IPS-18a (cell line): ENCODE results near the gene MYH7.

Experiments used
- H3K27ac ChIP-seq: one replicate; pipeline ENCODE4 v1.5.1; 2013; ENCODE audit warnings: low read length
- H3K27me3 ChIP-seq: one replicate; pipeline ENCODE4 v1.6.1; 2013; ENCODE audit warnings: mild to moderate bottlenecking, low read length; ENCODE audit not compliant: control insufficient read depth, insufficient read depth
- H3K36me3 ChIP-seq: one replicate; pipeline ENCODE4 v1.6.1; 2013; ENCODE audit warnings: low read depth, low read length; ENCODE audit not compliant: control insufficient read depth
- H3K4me1 ChIP-seq: one replicate; pipeline ENCODE4 v1.6.1; 2013; ENCODE audit warnings: low read depth, low read length; ENCODE audit not compliant: control insufficient read depth
- H3K4me3 ChIP-seq: one replicate; pipeline ENCODE4 v1.5.1; 2013; ENCODE audit warnings: low read length
- H3K9ac ChIP-seq: one replicate; pipeline ENCODE4 v1.6.1; 2013; ENCODE audit warnings: mild to moderate bottlenecking, low read length, moderate library complexity
- H3K9me3 ChIP-seq: one replicate; pipeline ENCODE4 v1.6.1; 2013; ENCODE audit warnings: low read depth, low read length; ENCODE audit not compliant: control insufficient read depth

Gene MYH7

DNA sequence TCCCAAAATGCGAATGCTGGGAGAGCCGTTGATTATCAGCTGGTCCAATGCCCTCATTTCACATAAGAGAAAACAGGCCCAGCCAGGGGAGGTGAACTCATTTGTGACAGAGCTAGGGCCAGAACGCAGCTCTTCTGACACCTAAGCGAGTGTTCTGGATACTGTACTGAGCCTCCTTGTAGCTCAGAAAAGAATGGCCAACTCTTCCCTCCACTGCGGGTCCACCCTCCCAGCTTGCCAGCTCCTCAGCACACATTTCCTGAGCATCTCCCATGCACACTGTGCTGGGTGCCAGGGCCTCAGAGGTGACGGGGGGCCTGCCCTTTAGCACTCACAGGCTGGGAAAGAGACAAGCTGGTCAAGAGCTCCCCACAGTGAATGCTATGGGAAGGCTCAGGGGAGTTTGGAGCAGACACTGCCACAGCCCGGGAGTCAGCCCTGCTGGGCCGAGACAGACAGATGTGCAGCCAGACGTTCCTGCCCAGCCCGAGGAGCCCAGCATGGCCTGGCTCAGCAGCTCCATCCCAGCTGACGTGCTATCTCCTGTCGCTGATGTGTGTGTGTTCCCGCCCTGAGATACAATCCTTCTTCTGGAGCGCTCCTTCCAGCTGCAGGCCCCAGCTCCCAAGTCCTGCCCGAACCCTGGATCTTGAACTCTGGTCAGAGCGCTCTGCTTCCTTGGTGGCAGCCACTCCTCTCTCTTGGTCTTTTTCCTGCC, 55.1 kb downstream of the MYH7 start:
- Histone ChIP-seq H3K36me3 (no peaks in the 10 kb centered on the region), H3K27ac (no peak overlapping the region), H3K9me3 (no peaks in the 10 kb centered on the region), H3K27me3 (peaks cover 8% of the 10 kb centered on the region), H3K4me3 (no peak overlapping the region), H3K4me1 (peaks cover 4% of the 10 kb centered on the region), H3K9ac (no peak overlapping the region)

- Histone ChIP-seq H3K4me3 (no peak overlapping the region), H3K4me1 (peaks cover 4% of the 10 kb centered on the region), H3K9ac (no peak overlapping the region), H3K9me3 (no peaks in the 10 kb centered on the region), H3K27me3 (peaks cover 8% of the 10 kb centered on the region), H3K27ac (no peak overlapping the region), H3K36me3 (no peaks in the 10 kb centered on the region)
Measured at GRCh38 chr14:23379366-23380196, 55.9 kb downstream of the MYH7 start.

DNA sequence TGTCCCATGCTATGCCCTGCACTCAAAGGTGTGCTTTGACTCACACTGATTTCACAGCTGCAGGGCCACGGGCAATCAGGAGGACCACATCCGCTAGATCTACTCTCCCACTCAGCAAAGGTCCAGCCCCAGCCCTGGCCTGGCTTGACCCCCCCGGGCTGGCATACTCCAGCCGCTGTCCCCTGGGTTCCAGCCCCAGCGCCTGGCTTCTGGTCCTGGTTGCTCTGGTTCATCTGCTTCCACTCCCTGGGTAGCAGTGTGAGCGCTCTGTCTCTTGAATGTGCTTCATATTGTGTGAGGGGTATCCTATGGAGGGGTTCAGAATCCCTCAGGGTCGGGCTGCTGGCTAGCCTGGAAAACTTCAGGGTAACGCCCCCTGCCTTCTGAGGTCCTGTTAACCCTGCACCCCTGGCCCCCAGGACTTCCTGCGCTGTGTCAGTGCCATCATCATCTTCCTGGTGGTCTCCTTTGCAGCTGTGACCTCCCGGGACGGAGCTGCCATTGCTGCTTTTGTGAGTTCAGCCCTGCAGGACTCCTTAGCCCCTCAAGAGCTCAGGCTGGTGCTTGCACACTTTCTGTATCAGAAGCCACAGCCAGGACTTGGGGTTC, 56.7 kb downstream of the MYH7 start:
- Histone ChIP-seq H3K27me3 (peaks cover 8% of the 10 kb centered on the region), H3K4me1 (peaks cover 4% of the 10 kb centered on the region)

GRCh38 chr14:23377573-23378563, 57.6 kb downstream of the MYH7 start:
- H3K4me3 ChIP-seq = no peak overlapping the region
- H3K4me1 ChIP-seq = peaks cover 4% of the 10 kb centered on the region
- peaks cover 8% of the 10 kb centered on the region for H3K27me3 ChIP-seq
- H3K27ac ChIP-seq = no peak overlapping the region
- no peaks in the 10 kb centered on the region for H3K9me3 ChIP-seq
- H3K36me3 ChIP-seq = no peaks in the 10 kb centered on the region
- no peak overlapping the region for H3K9ac ChIP-seq

More for the DNA sequence above, 56.7 kb downstream of the MYH7 start:
- Histone ChIP-seq H3K9me3 (no peaks in the 10 kb centered on the region), H3K4me3 (no peak overlapping the region), H3K27ac (no peak overlapping the region), H3K36me3 (no peaks in the 10 kb centered on the region), H3K9ac (no peak overlapping the region)

- H3K27me3 ChIP-seq = peaks cover 8% of the 10 kb centered on the region
- no peaks in the 10 kb centered on the region for H3K36me3 ChIP-seq
- H3K4me1 ChIP-seq = peaks cover 4% of the 10 kb centered on the region
- no peaks in the 10 kb centered on the region for H3K9me3 ChIP-seq
- no peak overlapping the region for H3K9ac ChIP-seq
- H3K4me3 ChIP-seq = no peak overlapping the region
- no peak overlapping the region for H3K27ac ChIP-seq
Measured at GRCh38 chr14:23377198-23377550, 58.3 kb downstream of the MYH7 start.

DNA sequence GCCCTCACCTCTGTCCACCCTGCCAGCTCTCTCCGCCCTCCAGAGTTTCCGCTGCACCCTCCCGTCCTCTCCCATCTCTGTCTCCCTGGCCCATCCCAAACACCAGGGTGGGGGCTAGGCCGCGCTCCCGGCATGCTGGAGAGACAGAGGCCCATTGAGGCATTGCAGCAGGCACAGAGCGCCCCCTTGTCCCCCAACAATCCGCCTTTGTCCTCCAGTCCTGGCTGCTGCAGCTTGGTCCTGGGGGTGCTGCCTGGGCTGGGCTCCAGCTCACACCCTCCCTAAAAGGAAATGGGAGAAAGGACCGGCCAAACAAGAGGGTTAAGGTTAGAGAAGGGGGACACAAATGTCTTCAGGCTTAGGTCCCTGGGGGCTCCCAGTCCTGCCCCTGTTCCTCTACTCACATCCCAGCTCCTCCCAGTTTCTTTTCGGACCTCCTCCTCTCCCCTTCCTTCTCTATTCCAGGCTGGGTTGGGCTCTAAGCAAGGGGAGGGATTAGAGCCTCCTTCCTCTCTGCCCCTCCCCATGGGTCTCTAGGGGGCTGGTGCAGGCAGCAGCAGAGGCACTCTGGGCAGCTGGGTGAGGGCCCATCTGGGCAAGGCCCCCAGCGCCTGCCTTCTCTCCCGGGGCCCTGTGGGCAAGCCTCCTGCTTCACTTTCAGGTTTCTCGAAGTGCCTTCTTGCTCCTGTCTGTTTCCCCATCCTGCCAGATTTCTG, 58.8 kb downstream of the MYH7 start, which contains the start of gene CMTM5:
Gene CMTM5 (plus strand): TSS at position 565 of the 716 bp plus-strand sequence. CDS start 206 bp downstream, outside the sequence.
- Histone ChIP-seq H3K9me3 (no peaks in the 10 kb centered on the region), H3K36me3 (no peaks in the 10 kb centered on the region), H3K27me3 (peaks cover 8% of the 10 kb centered on the region), H3K4me3 (peak within 1 kb of the TSS; percentile 28), H3K9ac (no peak within 1 kb of the TSS), H3K4me1 (peaks cover 4% of the 10 kb centered on the region), H3K27ac (no peak within 1 kb of the TSS)

- Histone ChIP-seq H3K9me3 (no peaks in the 10 kb centered on the region), H3K36me3 (no peaks in the 10 kb centered on the region), H3K9ac (no peak overlapping the region), H3K27ac (no peak overlapping the region), H3K4me3 (no peak overlapping the region), H3K4me1 (peaks cover 4% of the 10 kb centered on the region), H3K27me3 (peaks cover 8% of the 10 kb centered on the region)
Measured at GRCh38 chr14:23375527-23376251, 59.8 kb downstream of the MYH7 start.

DNA sequence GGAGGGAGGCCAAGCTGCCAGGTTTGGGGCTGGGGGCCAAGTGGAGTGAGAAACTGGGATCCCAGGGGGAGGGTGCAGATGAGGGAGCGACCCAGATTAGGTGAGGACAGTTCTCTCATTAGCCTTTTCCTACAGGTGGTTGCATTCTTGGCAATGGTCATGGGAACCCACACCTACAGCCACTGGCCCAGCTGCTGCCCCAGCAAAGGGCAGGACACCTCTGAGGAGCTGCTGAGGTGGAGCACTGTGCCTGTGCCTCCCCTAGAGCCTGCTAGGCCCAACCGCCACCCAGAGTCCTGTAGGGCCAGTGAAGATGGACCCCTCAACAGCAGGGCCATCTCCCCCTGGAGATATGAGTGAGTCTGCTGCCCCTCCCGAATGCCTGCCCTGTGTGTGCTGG, 62.4 kb downstream of the MYH7 start:
- Histone ChIP-seq H3K36me3 (no peaks in the 10 kb centered on the region), H3K27ac (no peak overlapping the region), H3K4me1 (peaks cover 4% of the 10 kb centered on the region), H3K4me3 (no peak overlapping the region), H3K27me3 (peaks cover 7% of the 10 kb centered on the region), H3K9me3 (no peaks in the 10 kb centered on the region), H3K9ac (no peak overlapping the region)

- H3K9me3 ChIP-seq = no peaks in the 10 kb centered on the region
- no peak within 1 kb of the TSS for H3K9ac ChIP-seq
- no peak within 1 kb of the TSS for H3K4me3 ChIP-seq
- no peaks in the 10 kb centered on the region for H3K36me3 ChIP-seq
- no peak within 1 kb of the TSS for H3K27ac ChIP-seq
- H3K27me3 ChIP-seq = peaks cover 2% of the 10 kb centered on the region
- peaks cover 4% of the 10 kb centered on the region for H3K4me1 ChIP-seq
Measured at GRCh38 chr14:23372509-23372908, 63.0 kb downstream of the MYH7 start, which contains the start of gene IL25. Gene IL25 (plus strand): TSS chr14:23372809.

DNA sequence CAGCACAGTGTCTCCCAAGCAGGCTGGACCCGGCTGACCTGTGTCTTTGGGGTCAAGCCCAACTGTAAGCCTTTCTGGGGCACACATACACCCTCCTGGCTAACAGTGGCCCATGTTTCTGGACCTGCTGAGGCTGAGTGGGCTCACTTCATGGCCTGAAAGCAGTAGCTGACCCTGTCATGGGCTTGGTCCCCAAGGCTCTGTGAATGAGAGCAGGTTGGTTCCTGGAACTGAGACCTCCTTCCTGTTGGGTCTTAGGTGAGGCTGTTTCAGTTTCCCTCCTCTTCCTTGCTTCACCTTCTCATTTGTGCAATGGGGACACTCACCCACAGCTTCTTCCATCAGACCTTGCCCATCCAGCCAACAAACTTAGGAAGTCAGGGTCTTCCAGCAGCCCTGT, 63.6 kb downstream of the MYH7 start:
- H3K9me3 ChIP-seq = no peaks in the 10 kb centered on the region
- H3K27me3 ChIP-seq = no peaks in the 10 kb centered on the region
- H3K9ac ChIP-seq = no peak overlapping the region
- no peak overlapping the region for H3K27ac ChIP-seq
- H3K36me3 ChIP-seq = no peaks in the 10 kb centered on the region
- peaks cover 8% of the 10 kb centered on the region for H3K4me1 ChIP-seq
- H3K4me3 ChIP-seq = no peak overlapping the region
